Measurements from ENCODE around the gene SF3B4.
A peak's percentile ranks its signal among the peaks of the same experiment; 100 is the strongest.

The SF3B4 gene

DNA sequence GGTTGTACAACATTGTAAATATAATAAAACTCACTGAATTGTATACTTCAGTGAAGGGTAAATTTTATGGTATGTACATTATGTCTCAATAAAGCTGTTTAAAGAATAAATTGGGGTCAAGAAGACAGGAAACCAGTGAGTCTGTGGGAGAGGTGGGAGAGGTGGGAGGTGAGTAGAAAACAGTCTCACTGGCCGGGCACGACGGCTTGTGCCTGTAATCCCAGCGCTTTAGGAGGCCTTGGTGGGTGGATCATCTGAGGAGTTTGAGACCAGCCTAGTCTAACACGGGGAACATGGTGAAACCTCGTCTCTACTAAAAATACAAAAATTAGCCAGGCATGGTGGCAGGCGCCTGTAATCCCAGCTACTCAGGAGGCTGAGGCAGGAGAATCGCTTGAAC lies 4.9 kb upstream of the SF3B4 start:
- DNase-seq: no peak

DNA sequence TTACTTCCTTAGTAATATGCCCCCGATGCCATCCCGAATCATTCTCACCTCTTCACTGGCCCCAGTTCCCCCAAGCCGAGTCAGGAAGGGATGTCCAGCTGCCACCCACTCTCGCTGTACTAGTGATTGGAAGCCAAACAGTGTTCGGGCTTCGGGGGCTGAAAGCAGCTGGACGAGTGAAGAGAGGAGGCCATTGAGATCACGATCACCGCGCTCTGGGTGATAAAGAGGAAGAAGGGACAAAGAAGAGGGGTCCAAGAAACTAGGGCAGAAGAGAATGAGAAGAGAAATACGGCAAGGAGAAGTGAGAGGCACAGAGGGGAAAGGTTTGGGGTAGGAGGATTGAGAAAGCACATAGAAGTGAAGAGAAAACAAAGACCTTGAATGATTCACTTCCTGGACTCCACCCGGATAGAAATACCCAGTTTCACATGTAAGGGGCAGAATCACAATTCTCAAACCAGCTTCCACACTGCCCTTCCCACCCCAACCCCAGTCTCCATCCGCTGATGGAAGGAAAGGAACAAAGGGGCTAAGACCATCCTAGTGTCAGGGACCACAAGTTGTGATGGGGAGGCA lies 3.7 kb upstream of the SF3B4 start:
- DNase-seq: peak; percentile 10 to 32

DNA sequence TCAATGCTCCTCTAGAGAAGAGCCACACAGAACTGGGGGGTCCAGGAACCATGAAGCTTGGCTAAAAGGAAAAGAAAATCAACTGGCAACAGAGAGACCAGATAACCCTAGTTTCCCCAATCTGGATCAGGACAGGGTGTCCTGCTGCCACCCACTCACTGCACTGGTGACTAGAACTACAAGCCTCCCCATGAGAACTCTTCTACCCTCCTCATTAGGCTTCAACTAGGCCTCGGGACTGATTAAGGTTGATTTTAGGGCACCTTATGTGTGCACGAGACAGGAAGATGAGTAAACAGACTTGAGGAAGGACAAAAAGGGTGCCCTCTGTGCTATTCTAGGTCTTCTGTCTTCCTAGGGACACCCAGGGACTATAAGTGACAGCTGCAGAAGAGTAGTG lies 2.3 kb upstream of the SF3B4 start:
- DNase-seq: peak; percentile 28 to 61

DNA sequence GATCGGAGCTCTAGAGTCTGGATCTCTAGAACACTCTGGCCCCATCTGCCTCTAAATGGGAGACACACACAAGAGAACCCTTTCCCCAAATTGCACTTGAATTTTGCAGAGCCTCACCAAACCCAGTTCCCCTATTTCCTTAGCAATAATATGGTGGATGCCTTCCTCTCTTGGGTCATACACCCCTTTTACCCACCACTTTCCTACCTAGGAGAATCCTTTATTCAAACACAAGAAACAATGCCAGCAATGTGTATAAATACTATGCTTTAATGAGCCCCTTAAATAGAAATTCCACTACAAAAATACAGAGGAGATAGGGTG lies 760 bp upstream of the SF3B4 start:
- no peak for DNase-seq

DNA sequence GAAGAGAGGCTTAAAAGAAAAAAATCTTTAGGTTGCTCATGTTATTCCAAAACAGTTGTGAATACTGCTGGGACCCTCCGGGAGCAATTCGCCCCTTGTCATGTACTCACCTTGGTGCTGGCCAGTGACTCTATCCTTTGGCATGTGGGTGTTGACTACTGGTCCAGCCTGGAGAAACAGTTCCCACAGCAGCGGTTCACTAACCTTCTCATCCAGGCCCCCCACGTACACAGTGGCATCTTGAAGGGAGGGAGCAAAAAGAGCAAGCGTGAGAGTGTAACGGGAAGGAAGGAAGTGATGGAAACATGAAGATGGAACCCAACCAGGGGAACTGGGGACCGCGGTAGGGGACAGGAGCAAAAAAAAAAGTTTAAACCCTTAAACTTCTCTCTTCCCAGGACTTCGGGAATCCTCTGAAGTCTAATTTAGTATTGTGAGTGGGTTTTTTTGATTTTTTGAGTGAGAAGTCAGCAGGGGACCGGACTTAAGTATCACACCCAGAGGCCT lies 494 bp downstream of the SF3B4 start:
- DNase-seq: no peak

DNA sequence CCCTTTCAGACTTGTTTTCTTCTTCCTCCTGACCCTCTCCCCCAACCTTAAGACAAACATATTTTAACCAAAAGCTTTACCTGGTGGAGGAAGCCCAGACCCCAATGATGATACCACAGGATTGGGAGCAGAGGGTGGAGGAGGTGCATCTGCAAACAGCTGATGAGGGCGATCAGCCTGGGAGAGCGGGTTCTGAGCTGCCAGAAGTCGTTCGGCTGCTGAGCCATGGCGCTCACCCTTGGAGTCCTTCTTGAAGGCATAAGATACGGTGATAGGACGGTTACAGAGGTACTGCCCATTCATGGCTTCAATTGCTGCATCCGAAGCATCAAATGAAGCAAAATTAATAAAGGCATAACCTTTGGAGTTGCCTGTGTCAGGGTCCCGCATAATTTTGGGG lies 1.3 kb downstream of the SF3B4 start:
- no peak for DNase-seq

DNA sequence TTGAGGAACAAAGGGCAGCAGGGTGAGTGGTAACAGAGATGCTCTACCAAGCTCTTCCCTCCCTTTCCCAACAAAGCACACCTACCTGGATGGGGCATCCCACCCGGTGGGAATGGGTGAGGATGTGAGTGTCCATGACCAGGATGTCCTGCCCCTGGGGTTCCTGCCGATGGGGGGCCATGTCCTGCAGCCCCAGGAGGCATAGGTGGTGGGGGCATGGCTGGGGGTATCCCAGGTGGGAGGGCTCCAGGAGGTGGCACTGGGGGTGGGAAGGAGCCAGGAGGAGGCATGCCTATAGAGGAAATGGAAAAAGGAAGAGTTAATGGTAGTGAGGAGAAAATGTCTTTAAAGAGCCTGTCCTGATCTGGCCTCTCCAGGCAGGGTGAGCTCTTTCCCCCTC lies 1.9 kb downstream of the SF3B4 start:
- no peak for DNase-seq

DNA sequence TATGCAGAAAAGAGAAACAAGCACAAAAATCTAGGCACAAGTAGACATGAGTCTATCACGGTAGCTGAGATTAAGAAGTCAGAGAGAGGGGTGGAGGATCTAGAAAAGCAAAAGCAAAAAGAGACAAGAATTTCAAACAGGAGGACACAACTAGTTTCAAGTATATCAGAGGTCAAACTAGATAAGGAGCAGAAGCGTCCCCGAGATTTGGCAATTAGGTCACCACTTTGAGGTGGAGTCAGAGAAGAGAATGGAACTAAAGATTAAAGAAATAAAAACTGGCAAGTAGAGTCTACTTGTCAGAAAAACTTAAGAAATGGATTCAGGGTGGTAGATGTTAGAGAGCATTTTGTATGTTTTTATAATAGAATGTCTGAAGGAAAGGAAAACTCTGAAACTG lies 2.3 kb downstream of the SF3B4 start:
- DNase-seq: no peak

DNA sequence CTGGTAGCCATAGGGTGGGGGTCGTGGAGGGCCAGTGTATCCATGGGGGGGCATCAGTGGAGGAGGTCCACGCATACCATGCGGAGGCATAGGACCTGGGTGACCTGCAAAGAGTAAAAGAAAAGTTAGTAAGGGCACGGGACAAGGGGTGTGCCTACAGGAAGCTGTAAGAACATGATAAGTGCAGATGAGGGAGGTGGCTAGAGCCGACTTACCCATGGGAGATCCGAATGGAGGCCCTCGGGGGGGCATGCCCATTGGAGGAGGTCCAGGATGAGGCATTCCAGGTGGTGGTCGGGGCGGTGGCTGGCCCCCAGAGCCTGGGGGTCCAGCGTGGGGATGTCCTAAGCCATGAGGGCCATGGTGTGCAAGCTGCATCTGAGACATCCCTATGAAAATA lies 4.0 kb downstream of the SF3B4 start:
- no peak for DNase-seq

DNA sequence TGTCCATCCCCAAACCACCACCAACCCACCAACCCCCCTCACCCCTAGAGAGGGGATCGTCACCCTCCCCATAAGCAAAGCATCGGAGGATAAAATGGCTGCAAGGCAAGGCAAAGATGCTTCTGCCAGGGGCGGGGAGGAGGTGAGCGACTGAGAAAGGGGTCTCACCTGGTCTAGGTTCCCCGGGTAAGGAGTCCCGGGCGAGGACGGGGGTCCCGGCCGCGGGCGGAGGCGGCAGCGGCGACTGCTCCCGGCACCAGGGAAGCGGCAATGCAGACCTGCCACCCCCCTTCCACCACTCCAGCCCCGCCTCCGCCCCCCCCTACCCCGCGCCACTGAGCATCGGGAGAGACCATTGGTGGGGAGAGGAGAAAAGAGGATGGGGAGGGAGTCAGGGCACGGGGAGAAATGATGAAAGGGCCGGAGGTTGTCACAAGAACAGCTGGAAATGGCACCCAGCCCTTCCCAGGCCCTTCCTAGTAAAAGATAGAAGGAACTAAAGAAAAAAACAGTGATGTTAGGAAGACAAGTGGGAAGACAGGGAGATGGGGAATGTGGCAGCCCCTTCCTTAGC lies 9.9 kb downstream of the SF3B4 start, which contains the start of gene SV2A:
TSS of gene SV2A (minus strand) at position 274 of the 574 bp plus-strand sequence. CDS start 4,004 bp downstream, outside the sequence.
- DNase-seq: no peak

DNA sequence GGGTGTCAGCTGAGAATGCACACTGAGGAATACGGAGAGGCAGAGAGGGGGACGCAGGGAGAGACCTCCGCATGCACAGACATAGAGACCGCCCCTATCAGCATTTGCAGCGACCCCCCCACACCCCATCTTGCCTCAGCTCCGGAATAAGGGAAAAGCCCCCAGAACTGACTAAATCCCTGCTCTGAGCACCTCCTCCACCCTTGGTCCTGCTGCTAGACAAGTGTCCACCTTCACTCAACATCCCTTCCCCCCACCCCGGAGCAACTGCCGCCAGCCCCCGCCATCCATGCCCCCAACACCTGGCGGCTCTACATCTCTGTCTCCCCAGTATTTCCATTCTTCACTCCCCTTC lies 10.7 kb downstream of the SF3B4 start:
- DNase-seq: no peak

DNA sequence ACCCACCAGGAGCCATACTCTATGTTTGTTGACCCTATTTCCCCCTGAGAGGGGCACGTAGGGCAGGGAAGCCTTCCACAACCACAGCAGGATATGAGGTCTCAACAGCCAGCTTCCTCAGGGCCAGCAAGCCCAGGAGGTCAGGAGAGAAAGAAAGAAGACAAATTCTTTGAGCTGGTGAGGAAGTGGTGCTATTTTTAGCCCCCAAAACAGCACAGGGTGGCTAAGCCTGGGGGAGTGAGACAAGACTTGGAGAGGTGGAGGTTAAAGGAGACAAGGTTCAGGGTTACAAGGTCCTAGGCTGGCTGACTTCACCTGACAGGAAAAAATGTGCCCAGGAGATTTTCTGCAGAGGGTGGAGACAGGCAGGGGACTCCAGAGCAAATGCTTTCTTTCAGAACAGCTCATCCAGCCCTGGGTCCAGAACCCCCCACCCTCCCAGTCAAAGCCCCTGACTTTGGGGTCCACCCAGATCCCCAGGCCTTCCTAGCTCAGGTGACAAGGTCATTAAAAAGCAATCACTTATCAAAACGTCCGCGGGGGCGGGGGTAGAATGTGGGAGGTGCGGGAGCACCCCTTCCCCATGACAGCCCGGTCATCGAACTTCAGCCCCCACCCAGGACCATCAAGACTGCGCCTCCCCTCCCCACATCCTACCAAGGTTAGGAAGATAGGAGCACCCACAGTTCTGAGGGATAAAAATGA lies 11.3 kb downstream of the SF3B4 start:
- no peak for DNase-seq

DNA sequence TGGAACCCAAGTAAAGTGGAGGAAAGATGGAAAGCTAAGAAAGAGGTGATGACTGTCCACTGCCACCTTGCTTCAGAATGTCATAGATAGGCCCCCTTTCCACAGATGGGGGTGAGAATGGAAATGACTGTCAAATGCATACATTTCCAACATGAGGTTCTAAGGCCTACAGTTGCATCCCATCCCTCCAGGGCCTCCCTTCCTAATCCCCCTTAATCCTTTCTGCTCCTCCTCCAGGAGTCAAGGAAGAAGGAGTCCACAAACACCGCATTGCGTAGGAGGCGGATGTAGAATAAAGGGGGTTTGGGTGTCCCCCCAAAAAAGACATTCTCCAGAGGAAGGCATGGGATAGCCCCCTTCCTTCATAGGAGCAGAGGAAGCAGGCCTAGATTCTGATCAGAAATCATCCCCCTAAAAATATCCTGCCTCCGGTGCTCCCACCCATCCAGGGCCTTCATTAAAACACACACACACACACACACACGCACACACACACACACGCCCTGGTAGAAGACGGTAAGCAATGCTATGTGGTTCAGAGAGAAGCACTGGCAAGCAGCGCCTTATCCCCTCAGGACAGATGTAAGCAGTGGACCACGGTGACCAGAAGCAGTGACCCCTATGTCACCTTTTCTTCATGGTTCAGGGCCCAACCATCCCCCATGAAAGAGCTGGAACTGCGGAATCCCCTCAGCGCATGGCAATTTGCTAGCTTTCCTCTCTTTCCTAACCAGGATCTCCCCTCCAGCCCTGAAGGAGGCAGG lies 12.0 kb downstream of the SF3B4 start:
- no peak for DNase-seq

DNA sequence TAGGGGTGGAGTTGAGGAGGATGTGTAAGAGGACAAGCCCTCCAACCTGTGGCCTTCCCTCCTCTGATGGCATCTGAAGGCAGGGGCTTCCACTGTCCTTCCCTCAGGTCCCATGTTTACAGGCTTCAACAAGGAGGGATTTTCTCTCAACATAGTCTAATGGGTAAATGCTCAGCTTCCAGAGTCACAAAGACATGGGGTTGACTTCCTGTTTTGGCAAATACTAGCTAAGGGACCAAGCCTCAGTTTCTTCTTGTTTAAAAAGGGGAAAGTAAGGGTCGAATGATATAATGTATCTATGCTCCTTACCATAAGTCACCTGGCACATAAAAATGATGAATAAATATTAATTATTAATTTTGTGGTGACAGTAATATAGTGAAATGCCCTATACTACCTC lies 13.1 kb downstream of the SF3B4 start:
- no peak for DNase-seq

DNA sequence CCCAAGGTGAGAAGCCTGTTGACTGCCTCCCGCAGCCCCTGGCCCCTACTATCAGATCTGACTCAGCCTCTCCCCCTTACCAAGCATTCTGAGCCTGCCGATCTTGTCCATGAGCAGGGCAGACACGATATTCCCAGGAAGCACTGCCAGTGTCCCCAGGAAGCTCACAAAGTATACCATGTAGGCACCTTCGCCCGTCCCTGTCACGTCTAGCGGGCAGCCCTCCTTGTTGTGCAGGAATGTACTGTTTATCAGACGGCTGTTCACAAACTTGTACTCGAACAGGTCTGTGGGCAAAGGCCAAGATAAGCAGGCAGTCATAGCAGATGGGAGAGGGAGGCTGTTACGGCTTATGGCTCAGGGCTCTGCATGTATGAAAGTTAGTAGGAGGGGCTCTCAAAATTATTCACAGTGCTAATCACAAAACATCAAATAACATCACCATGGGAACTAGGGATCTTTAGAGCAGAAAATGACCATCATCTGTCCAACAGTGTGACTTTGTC lies 21.0 kb downstream of the SF3B4 start:
- no peak for DNase-seq

DNA sequence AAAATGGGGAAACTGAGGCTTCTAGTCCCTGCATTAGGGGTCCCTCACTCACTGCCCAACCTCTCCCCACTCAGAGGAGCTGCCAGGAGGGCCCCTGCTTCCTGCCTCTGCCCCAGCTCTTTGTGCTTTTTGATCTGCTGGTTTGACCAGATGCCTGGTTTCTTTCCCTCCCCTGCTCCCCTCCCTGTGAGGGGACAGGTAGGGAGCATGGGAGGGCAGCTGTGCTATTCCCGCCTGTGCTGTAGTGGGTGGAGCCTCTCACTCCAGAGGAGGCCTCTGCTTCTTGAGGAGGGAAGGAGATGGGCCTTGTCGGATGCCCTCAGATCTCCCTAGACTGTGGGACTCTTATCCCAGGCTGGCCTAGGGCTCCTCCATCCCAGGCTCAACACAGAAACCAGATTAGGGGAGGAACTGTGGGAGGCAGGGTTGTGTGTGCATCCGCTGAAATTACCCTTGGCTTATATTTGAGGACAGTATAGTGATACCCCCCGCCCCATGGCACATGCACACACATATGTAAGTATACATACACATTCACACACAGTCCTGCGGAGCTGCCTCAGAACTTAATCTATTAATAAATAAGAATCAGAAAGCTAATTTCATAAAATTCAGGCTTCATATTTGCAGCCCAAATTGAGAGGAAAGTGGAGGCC lies 23.6 kb downstream of the SF3B4 start:
- no peak for DNase-seq

DNA sequence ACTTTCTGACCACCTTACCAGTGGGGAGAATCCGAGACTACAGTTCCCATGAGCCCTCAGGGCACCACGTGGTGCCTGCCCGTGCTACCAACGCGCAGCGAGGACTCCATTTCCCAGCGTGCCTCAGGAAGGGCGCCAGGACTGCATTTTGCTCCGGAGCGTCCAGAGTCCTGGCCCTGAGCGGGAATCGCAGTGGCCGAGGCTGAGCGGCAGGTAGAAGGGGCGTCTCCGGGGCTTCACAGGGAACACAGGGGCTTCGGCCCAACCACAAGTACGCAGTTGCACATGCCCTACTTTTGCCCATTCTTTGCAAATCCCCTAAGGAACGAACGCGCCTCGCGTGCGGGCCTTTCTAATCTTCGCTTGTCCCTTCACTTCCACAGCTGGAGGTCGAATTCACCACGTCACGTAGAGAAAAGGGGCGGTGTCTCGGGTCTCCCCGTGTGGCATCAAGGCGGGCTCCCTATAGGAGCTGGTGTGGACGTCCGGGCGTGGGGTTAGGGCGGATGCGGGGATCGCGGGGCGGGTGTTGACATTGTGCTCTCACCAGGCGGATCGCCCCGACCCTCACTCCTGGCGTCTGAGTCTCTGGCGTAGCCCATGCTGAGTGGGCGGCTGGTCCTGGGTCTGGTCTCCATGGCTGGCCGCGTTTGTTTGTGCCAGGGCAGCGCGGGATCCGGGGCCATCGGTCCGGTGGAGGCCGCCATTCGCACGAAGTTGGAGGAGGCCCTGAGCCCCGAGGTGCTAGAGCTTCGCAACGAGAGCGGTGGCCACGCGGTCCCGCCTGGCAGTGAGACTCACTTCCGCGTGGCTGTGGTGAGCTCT lies 27.9 kb downstream of the SF3B4 start, which contains the start of gene BOLA1:
TSS of gene BOLA1 (plus strand) at position 109 of the 825 bp plus-strand sequence. CDS start at position 601, 492 bp downstream.
- DNase-seq: peak; percentile 80 to 89

DNA sequence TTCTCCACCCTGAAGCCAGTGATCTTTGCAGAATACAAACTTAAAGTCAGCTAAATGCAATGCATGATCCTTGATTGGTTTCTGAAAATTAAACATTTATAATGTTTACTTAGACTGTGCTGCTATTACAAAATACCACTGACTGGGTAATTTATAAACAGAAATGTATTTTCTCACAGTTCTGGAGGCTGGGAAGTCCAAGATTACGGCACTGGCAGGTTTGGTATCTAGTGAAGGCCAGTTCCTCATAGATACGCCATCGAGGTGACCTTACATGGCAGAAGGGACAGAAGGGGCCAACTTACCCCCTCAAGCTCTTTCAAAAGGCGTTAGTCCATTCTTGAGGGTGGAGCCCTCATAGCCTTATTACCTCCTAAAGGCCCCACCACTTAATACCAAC lies 31.0 kb downstream of the SF3B4 start:
- DNase-seq: no peak

DNA sequence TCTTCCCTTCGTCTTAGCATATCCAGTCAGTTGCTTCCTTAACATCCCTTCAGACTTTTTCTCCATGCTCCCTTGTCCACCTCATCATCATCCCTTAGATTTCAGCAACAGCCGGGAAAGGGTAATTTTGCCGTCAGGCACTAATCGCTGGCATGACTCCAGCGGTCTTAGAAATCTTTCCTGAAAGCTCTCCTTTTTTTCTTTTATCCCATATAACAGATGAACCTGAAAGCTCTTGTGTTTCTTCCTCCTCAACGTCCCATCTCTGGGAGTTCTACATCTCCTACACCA lies 38.7 kb downstream of the SF3B4 start:
- DNase-seq: no peak

DNA sequence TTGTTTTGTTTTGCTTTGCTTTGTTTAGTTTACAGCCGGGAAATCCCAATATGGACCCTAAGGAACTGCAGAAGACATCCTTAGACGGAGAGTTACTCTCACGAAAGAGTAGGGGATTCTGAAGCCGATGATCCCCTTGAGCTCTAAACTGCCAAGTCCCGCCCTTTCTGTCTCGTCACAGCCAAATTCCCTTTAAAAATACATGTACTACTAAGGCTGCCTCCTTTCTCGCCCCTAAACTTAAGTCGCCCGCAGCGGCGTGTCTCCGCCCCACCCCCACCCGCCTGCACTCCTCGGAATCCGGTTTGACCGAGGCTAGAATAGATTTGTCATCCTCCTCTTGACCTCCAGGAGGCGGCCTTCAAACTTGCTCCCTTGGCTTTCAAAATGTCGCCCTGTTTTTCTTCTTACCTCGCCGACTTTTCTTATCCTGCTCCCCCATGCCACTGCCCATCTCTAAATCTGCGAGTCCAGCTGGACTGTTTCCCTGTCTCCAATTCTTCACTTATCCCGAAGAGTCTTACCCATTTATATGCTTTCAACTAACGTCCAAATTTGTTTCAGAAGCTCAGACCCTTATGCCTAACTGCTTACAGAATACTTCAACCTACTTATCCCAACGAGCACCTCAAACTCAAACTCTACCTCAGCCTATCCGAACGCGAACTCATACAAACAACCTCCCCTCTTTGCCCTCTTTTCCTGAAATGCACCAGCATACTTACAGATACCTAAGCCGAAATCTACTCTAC lies 39.2 kb downstream of the SF3B4 start:
- peak; percentile 83 to 87 for DNase-seq

All from inflammatory macrophage (primary cell).